Measurements from ENCODE around the gene NOX5. TPM values are rescaled to one million over a fixed set of nuclear protein-coding genes. Genes with fewer than 3 reads are reported as not detected.

Gene NOX5
- total and polyA plus RNA-seq, 4 donors = under 0.01 to 0.08 (median 0.01) TPM

- WGBS = 80% methylated on average over 8 of the region's 8 CpGs
- no peak overlapping the region for H3K4me3 ChIP-seq (ENCODE audit: low read depth in 1 of 3, low read length in 3 of 3)
- H3K4me1 ChIP-seq (ENCODE audit: control insufficient read depth in 4 of 4, insufficient read depth in 4 of 4, low read length in 3 of 4) = peaks cover 4 to 12% (median 8%) of the 10 kb centered on the region in 4 donors
- H3K36me3 ChIP-seq (ENCODE audit: control insufficient read depth in 4 of 4, insufficient read depth in 3 of 4, low read depth in 1 of 4, low read length in 3 of 4) = no peaks in the 10 kb centered on the region
- H3K9ac ChIP-seq (ENCODE audit: low read depth in 1 of 2, low read length in 2 of 2) = no peak overlapping the region
- H3K27me3 ChIP-seq (ENCODE audit: control insufficient read depth in 4 of 4, insufficient read depth in 4 of 4, low read length in 3 of 4) = no peaks in the 10 kb centered on the region
- DNase-seq (ENCODE audit: low spot score) = no peak
- TF ChIP-seq SP1 (IDR thresholded peaks at IDR 0.05) = no peak
- no peak for TF ChIP-seq EGR1 (IDR thresholded peaks at IDR 0.05; ENCODE audit: low read depth in 2 of 2)
- TF ChIP-seq HNF4A (conservative IDR thresholded peaks at IDR 0.05) = no peak
- TF ChIP-seq MAX (IDR thresholded peaks at IDR 0.05) = no peak
- TF ChIP-seq FOXA1 (IDR thresholded peaks at IDR 0.05) = no peak
- no peak for TF ChIP-seq GABPA (IDR thresholded peaks at IDR 0.05 in 1 of 2, conservative IDR thresholded peaks at IDR 0.05 in 1 of 2)
- TF ChIP-seq TAF1 (conservative IDR thresholded peaks at IDR 0.05) = no peak
- no peak for TF ChIP-seq RAD21 (IDR thresholded peaks at IDR 0.05)
- no peak for TF ChIP-seq JUND (IDR thresholded peaks at IDR 0.05)
- no peak for TF ChIP-seq RXRA (IDR thresholded peaks at IDR 0.05)
- TF ChIP-seq REST (IDR thresholded peaks at IDR 0.05) = no peak
- TF ChIP-seq ZBTB33 (IDR thresholded peaks at IDR 0.05) = no peak
- TF ChIP-seq CTCF (IDR thresholded peaks at IDR 0.05; ENCODE audit: low read depth, low read length, missing input control) = no peak
- no peak for TF ChIP-seq HNF4G (IDR thresholded peaks at IDR 0.05)
- TF ChIP-seq FOXA2 (IDR thresholded peaks at IDR 0.05) = no peak
- no peak for TF ChIP-seq NR2F2 (IDR thresholded peaks at IDR 0.05)
- TF ChIP-seq YY1 (IDR thresholded peaks at IDR 0.05) = no peak
- TF ChIP-seq ATF3 (IDR thresholded peaks at IDR 0.05) = no peak
- H3K27ac ChIP-seq (ENCODE audit: low read depth in 1 of 2, low read length in 2 of 2) = no peak overlapping the region
- H3K9me3 ChIP-seq (ENCODE audit: control insufficient read depth in 4 of 4, low read length in 3 of 4) = no peaks in the 10 kb centered on the region
Measured at GRCh38 chr15:69080295-69081248, 66.1 kb downstream of the NOX5 start.

All from liver (tissue), 9 donors.